ENCODE results near the gene STPG4. TPM values are rescaled to one million over a fixed set of nuclear protein-coding genes. Genes with fewer than 3 reads are reported as not detected.
"Not testable (repeated sequence)": the region's sequence is repeated elsewhere in the genome, so short reads cannot be mapped to it uniquely, and the experiment has no call there.

STPG4 gene
- total RNA-seq, 1 donor, result 0.09 TPM

DNA sequence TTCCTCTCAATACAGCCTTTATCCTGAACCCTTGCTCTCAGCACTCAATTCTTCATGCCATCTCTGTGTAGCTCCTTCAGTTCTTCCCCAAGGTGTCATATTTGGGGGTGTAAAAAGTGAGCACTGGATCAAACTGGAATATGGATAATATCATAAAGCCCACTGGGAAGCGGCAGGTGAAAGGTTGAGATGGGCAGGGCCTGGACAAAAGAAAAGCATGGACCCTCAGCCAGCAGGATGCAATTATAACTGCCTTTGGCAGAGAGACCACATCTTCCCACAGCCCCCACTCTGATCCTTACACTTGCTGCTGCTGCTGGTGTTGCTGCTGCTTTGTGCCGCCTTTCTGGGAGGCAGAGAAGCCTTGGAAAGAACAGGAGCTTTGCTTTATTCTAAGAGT is 31.2 kb upstream of the STPG4 start:
- H3K4me3 ChIP-seq (ENCODE audit: low read depth, low read length), result no peak overlapping the region
- TF ChIP-seq, protein P1, sequence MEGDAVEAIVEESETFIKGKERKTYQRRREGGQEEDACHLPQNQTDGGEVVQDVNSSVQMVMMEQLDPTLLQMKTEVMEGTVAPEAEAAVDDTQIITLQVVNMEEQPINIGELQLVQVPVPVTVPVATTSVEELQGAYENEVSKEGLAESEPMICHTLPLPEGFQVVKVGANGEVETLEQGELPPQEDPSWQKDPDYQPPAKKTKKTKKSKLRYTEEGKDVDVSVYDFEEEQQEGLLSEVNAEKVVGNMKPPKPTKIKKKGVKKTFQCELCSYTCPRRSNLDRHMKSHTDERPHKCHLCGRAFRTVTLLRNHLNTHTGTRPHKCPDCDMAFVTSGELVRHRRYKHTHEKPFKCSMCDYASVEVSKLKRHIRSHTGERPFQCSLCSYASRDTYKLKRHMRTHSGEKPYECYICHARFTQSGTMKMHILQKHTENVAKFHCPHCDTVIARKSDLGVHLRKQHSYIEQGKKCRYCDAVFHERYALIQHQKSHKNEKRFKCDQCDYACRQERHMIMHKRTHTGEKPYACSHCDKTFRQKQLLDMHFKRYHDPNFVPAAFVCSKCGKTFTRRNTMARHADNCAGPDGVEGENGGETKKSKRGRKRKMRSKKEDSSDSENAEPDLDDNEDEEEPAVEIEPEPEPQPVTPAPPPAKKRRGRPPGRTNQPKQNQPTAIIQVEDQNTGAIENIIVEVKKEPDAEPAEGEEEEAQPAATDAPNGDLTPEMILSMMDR (IDR thresholded peaks at IDR 0.05; ENCODE audit: insufficient read depth, low read length), result no peak
- DNase-seq (ENCODE audit: low read depth), result no peak

DNA sequence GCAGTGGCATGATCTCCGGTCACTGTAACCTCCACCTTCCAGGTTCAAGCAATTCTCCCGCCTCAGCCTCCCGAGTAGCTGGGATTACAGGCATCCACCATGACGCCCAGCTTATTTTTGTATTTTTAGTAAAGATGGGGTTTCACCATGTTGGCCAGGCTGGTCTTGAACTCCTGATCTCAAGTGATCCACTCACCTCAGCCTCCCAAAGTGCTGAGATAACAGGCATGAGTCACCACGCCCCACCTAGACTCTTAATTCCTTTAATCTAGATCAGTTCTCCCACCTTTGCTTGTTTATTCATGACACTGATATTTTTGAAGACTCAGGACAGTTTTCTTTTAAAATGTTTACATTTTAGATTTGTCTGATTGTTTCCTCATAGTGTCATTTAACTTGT is 30.0 kb upstream of the STPG4 start:
- not testable (repeated sequence) for H3K4me3 ChIP-seq (ENCODE audit: low read depth, low read length); DNase-seq (ENCODE audit: low read depth)

DNA sequence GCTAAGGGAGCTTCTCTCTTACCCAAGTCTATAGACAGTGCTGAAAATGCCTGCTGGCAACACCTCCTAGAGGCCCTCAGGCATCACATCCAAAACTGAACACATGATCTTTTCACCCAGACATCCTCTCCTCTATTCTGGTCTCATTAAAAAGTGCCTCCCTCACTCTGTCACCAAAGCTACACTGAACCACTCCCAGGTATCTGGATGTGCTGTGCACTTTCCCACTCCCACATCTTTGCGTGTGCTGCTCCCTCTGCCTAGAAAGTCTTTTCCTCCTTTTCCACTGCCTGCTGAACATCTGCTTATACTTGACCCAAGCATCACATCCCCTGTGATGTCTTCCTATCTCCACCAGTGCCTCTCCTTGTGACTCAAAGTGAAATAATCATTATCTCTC is 26.1 kb upstream of the STPG4 start:
- H3K4me3 ChIP-seq (ENCODE audit: low read depth, low read length), result no peak overlapping the region
- no peak for DNase-seq (ENCODE audit: low read depth)

DNA sequence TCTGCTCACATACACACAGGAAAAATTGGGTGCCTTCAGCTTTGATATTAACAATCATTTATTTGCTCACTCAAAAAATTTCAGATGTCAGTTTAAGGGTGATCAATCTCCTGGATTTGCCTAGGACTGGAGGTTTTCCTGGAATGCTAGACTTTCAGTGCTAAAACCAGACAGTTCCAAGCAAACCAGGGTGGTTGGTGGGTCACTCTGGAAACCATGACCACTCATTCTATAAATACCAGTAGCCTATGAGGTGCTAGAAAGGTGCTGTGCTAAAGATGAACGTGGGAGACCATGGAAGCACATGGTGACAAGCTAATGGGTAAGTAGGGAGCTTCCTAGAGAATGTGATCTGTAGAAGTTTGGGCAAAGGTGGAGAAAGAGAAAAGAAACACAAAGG is 25.4 kb upstream of the STPG4 start:
- H3K4me3 ChIP-seq (ENCODE audit: low read depth, low read length), result no peak overlapping the region
- TF ChIP-seq, protein P1 (IDR thresholded peaks at IDR 0.05; ENCODE audit: insufficient read depth, low read length), result no peak
- DNase-seq (ENCODE audit: low read depth), result no peak

More for the DNA sequence above, 26.1 kb upstream of the STPG4 start:
- TF ChIP-seq, protein P1 (IDR thresholded peaks at IDR 0.05; ENCODE audit: insufficient read depth, low read length), result no peak

DNA sequence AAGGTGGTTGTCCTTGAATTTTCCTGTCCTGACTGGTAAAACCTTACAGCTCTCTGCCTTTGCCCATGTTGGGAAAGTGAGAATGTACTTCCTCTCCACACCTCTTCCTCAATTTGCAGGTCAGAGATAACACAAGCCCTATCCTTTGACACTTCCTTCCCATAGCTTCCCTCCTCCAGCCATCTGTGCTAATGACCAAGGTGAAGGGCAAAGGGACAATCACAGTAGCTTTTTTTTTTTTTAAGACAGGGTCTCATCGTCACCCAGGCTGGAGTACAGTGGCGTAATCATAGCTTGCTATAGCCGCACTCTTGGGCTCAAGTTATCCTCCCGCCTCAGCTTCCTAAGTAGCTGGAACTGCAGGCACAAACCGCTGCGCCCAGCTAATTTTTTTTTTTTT is 24.3 kb upstream of the STPG4 start:
- no peak overlapping the region for H3K4me3 ChIP-seq (ENCODE audit: low read depth, low read length)
- TF ChIP-seq, protein P1 (IDR thresholded peaks at IDR 0.05; ENCODE audit: insufficient read depth, low read length), result no peak
- no peak for DNase-seq (ENCODE audit: low read depth)

DNA sequence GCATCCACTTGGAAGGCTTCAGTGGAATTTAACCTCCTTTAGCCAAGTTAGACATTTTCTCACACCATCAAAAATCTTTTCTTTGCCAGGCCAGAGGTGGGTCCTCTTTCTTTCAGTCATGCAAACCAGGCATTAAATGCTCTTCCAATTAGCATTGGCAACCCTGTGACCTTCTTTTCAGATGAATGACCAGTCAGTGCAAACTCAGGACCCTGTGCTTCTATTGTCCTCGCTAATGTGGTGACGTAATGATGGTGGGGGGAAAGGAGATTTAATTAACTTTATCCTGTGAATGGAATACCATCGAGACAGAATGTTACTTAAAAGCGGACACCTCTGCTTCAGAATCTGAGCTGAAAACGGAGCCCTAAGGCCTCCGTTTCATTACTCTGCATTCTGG is 23.2 kb upstream of the STPG4 start:
- TF ChIP-seq, protein P1 (IDR thresholded peaks at IDR 0.05; ENCODE audit: insufficient read depth, low read length), result no peak
- no peak for DNase-seq (ENCODE audit: low read depth)
- no peak overlapping the region for H3K4me3 ChIP-seq (ENCODE audit: low read depth, low read length)

DNA sequence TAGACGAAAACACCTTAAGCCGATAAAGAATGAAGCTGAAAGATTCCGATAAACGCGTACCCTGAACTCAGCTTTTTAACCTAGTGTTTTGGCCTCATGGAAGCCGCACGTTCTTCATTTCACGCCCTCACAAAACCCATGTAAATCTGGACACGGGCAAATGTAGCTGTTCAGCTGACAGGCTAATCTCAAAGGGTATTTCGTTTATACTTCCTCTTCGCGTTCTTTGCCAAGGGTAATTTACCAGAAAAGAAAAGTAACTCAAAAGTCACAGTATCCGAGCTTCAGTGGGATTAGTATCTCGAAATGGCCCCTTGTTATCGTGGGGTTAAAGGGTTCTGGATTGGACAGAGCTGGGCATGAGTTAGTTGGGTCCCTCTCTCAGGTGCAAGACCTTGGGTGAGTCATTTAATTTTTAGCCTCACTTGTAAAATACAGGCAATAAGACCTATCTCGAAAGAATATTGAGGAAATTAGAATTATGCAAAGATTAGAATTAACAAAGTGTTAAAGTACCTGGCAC is 22.0 kb upstream of the STPG4 start:
- DNase-seq (ENCODE audit: low read depth), result no peak
- TF ChIP-seq, protein P1 (IDR thresholded peaks at IDR 0.05; ENCODE audit: insufficient read depth, low read length), result no peak

More for the DNA sequence above, 22.0 kb upstream of the STPG4 start:
- peak overlapping the region; percentile 96 for H3K4me3 ChIP-seq (ENCODE audit: low read depth, low read length)

Data from fibroblast of the aortic adventitia (primary cell).